ENCODE results near the gene TENT5D.
"Not testable (repeated sequence)": the region's sequence is repeated elsewhere in the genome, so short reads cannot be mapped to it uniquely, and the experiment has no call there.

TENT5D gene

DNA sequence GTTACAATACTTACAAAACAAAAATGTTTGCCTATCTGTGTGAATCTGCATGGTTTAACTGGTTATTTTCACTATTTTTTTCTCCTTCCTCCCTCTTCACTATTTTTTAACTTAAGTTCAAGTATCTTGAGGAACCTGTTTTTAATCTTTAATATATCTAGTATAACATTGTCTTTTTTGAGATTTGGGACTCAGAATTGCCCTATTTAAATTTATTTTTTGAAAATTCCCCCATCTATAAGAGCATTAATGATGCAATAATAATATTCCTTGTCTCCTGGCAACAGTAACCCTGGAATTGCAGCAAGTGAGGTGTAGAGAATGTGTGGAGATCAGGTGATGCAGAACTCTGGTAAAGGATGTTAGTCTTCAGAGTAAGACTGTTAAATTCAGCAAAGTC, at the start of gene TENT5D:
Gene TENT5D (plus strand): TSS at position 301 of the 400 bp plus-strand sequence. CDS start 22,093 bp downstream, outside the sequence.
- no peak for DNase-seq

DNA sequence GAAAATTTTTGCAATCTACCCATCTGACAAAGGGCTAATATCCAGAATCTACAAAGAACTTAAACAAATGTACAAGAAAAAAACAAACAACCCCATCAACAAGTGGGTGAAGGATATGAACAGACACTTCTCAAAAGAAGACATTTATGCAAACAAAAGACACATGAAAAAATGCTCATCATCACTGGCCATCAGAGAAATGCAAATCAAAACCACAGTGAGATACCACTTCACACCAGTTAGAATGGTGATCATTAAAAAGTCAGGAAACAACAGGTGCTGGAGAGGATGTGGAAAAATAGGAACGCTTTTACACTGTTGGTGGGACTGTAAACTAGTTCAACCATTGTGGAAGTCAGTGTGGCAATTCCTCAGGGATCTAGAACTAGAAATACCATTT, 34.6 kb upstream of the TENT5D start:
- DNase-seq = not testable (repeated sequence)

DNA sequence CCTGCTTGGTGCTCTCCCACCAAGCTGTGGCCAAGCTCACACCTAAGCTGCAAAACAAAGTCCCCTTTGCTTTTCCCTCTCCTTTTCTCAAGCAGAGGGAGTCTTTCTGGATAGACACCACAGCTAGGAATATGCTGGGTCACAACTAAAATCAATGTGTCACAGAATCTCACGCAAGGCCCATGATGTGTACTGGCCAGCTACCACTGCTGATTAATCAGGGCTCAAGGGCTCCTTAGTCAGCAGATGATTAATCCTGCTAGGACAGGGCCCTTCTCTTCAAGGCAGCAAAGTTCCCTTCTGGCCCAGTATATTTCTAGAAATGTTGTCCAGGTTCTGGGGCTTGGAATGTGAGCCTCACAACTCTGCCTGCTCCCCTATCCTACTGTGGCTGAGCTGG, 32.0 kb upstream of the TENT5D start:
- DNase-seq = no peak

DNA sequence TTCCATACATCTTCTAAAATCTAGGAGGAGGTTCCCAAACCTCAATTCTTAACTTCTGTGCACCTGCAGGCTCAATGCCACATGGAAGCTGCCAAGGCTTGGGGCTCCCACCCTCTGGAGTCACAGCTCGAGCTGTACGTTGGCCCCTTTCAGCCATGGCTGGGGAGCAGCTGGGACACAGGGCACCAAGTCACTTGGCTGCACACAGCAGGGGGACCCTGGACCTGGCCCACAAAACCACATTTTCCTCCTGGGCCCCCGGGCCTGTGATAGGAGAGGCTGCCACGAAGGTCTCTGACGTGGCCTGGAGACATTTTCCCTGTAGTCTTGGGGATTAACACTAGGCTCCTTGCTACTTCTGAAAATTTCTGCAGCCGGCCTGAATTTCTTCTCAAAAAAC, 8.2 kb upstream of the TENT5D start:
- no peak for DNase-seq

DNA sequence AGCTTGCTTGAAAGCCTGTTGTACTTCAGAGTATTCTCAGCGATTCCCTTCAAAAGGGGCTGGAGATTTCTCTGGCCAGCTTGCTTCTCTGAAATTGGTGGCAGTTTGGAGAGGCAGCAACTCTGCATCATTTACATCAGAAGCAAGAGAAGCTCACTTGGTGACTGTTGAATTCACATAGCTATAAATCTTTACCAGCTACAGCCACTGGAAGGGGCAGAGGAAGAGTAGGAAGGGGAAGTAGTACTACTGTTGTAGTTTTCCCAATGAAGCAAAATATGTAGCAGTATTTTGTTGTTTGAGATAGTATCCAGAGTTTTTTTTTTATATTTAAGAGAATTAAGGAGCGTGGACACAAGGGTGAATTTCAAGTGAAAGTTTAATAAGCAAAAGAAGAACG, 2.8 kb downstream of the TENT5D start:
- DNase-seq = no peak

- no peak for DNase-seq
These were observed 3.5 kb downstream of the TENT5D start for GRCh38 chrX:80423744-80424143.

DNA sequence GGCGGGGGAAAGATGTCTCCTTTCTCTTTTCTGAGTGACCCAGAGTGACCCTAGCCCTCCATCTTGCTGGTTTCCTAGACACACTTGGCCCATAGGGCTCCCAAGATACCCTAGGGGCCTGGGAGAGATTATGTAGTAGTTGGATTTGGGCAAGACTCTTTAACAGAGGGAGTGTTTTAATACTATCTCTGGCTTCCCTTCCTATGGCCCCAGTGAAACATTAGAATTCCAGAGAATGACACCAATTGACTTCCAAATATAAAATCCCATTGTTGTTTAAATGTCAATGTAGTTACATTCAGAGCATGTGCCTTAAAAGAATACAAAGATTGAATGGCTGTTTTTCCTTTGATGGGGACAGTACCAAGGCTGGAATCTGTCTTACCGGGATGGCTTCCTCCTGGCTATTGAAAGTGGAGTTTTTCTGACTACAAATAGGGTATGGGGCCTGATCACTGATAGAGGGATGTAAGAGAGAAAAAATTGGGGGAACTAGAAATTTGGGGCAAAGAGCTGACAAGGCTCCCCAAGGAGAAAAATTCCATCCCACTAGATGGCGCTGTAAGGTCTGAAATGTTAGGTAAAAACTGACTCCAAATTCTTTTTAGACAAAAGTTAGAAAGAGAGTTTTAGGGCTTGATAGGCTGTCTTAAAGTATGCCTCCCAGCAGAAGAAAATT, 10.7 kb downstream of the TENT5D start:
- DNase-seq = no peak

- no peak for DNase-seq
These were observed 11.2 kb downstream of the TENT5D start for GRCh38 chrX:80431505-80431832.

- no peak for DNase-seq
These were observed 12.2 kb downstream of the TENT5D start for GRCh38 chrX:80432441-80432840.

- DNase-seq = no peak
These were observed 12.6 kb downstream of the TENT5D start for GRCh38 chrX:80432863-80433262.

- DNase-seq = not testable (repeated sequence)
These were observed 47.9 kb downstream of the TENT5D start for GRCh38 chrX:80468166-80468565.

- no peak for DNase-seq
These were observed 51.3 kb downstream of the TENT5D start for GRCh38 chrX:80471582-80471981.

- no peak for DNase-seq
These were observed 65.3 kb downstream of the TENT5D start for GRCh38 chrX:80485543-80485942.

DNA sequence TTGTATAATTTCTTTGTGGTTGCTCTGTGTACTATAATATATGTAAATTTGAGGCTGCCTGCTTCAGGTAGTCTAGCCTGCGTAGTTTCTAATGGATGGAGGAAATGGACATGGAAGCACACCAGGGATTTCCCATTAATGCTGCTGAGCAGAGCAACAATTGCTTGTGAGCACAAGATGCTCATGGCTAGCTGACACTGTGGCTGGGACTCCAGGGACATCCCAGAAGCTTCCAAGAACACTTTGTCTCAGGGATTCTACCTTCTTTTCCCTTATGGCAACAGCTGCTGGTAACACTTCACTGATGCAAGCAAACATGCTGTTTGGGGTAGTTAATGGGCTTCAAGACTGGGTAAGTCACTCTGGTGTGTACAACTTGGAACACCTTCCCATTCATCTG, 66.1 kb downstream of the TENT5D start:
- no peak for DNase-seq

DNA sequence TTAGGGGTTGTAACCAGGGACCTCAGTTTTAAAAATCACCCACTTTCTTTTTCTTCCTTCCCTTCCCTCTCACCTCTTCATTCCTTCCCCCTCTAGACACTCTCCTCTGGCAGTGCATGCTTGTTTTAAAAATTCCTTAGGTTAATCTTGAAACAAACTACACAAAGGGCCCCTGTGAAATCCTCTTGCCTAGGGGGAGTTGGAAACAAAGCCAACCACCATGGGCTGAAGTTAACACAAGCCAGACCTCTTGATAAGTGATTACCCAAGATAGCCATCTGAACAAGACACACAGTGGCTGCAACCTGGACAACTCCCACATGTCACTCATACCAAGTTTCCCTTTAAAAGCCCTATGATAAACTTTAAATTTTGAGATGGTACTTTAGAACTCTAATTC, 68.9 kb downstream of the TENT5D start:
- no peak for DNase-seq

Measured in NCI-H2227 treated with DMSO at 0.1 percent for 48 hours (cell line).